K562 (cell line): ENCODE results near the gene DOCK7. TPM values are rescaled to one million over a fixed set of nuclear protein-coding genes. Genes with fewer than 3 reads are reported as not detected.

Source experiments
- BCL6 ChIP-seq: fragments of 250-450 bp; sonication (Bioruptor Pico); IDR thresholded peaks from 2 replicates; pipeline ENCODE4 v1.4.0; 2020
- BCOR ChIP-seq: fragments of 450-650 bp; IDR thresholded peaks from 2 replicates; pipeline ENCODE4 v1.6.1; 2016
- MTA3 ChIP-seq: fragments of 450-650 bp; formaldehyde crosslinking; IDR thresholded peaks from 2 replicates; pipeline ENCODE4 v1.6.1; 2017; ENCODE audit warnings: mild to moderate bottlenecking, borderline replicate concordance
- NFYB ChIP-seq: IDR thresholded peaks from 2 replicates; pipeline ENCODE4 v1.6.1; 2011; ENCODE audit warnings: mild to moderate bottlenecking, moderate library complexity; ENCODE audit not compliant: insufficient read length; ENCODE audit errors: extremely low read depth
- SLC30A9 ChIP-seq: fragments of 250-450 bp; sonication (Bioruptor Pico); IDR thresholded peaks from 2 replicates; pipeline ENCODE4 v1.8.0; 2022; ENCODE audit warnings: mild to moderate bottlenecking, moderate library complexity
- XRCC3 ChIP-seq: fragments of 450-650 bp; IDR thresholded peaks from 2 replicates; pipeline ENCODE4 v1.6.1; 2017; ENCODE audit warnings: mild to moderate bottlenecking, moderate library complexity
- ZFP36 ChIP-seq: fragments of 150-350 bp; IDR thresholded peaks from 2 replicates; pipeline ENCODE4 v1.6.1; 2018; ENCODE audit warnings: low read length, low read depth; ENCODE audit not compliant: partially characterized antibody
- ZNF644 ChIP-seq: fragments of 200-800 bp; sonication (Bioruptor generic); IDR thresholded peaks from 2 replicates; pipeline ENCODE4 v1.6.1; 2016; ENCODE audit warnings: low read depth, missing genetic modification characterization, missing compliant biosample characterization
- polyA plus RNA-seq, 8 experiments: library from polyadenylated mRNA; depleted of rRNA in 4 of 8; stranded (reverse) in 5 of 8; unstranded in 3 of 8; fragments of >200 nt; fragmentation: Nextera tagmentation in 2 of 8; fragmentation: Illumina TruSeq in 1 of 8; extraction: Ambion mirVana in 2 of 8; extraction: Trizol in 1 of 8; gene quantifications; 2 replicates each; pipeline versions ENCODE4 v1.2.1 to v1.2.3, GENCODE V29; 2011 to 2014; ENCODE audit warnings: inconsistent platforms in 1 of 8, missing spikeins in 1 of 8
- total RNA-seq, 7 experiments: library from RNA; depleted of rRNA in 6 of 7; stranded (reverse); fragments of >200 nt in 6 of 7; fragmentation: Illumina TruSeq in 2 of 7; extraction: Trizol in 2 of 7; gene quantifications; 2 replicates each; pipeline versions ENCODE4 v1.2.1 to v1.2.3, GENCODE V29; 2011 to 2021; ENCODE audit warnings: low replicate concordance in 1 of 7
- TF ChIP-seq, protein P1 (sequence below): fragments of 250-450 bp; sonication (Bioruptor Pico); IDR thresholded peaks from 2 replicates; pipeline ENCODE4 v1.4.0; 2020; ENCODE audit warnings: mild to moderate bottlenecking, moderate library complexity
- TF ChIP-seq, protein P2 (sequence below): fragments of 450-650 bp; formaldehyde crosslinking; IDR thresholded peaks from 2 replicates; pipeline ENCODE4 v1.4.0; 2020; ENCODE audit warnings: mild to moderate bottlenecking, moderate library complexity
- TF ChIP-seq, protein P3 (sequence below): IDR thresholded peaks from 2 replicates; pipeline ENCODE4 v1.6.1; 2016; ENCODE audit warnings: missing genetic modification characterization, missing compliant biosample characterization
- TF ChIP-seq, protein P4 (sequence below): fragments of 200-800 bp; sonication (Bioruptor generic); IDR thresholded peaks from 2 replicates; pipeline ENCODE4 v1.6.1; 2016; ENCODE audit warnings: missing genetic modification characterization, missing compliant biosample characterization

Gene DOCK7
- total and polyA plus RNA-seq, 9 of the 15 experiments (the other 6 are each of a cell fraction or from before 2014, with no cell fraction given) = 4.9 to 35.1 (median 12.6) TPM

DNA sequence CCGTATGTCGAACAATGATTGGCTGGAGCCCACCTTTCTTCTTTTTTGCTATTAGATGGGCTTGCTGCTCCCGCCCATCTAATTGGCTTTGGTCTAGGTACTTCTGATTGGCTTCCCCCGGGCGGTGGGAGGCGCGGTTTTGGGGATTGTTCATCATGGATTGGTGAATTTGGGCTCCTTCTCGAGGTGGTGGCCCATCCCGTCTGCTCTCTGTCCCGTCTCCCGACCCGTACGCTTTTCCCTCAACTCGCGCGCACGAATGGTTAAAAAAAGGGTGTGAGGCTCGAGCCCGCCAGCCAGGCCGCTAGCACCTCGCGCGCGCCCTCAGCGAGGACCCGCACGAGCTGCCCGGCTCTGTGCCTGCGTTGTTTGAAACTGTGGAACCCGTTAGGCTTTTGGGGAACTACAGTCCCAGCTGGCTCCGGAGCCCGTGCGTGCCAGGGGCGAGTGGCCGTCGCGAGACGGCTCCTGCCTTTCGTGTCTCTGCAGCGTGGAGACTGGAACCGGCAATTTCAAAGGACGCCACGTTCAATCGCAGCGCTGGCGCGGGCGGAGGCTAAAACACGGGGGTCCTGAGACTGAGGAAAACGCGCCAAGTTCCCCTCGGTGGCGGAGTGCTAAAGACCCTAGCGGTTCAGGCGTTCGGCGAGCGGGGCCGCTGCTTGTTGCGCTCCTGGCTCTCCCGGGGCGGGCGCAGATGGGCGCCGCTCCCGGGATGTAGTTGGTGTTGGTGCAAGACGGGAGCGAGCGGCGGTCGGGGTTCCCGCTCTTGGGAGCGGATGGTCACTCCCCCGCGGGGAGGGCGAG is 251.5 kb downstream of the DOCK7 start, which contains the start of gene USP1 (continued):
- TF ChIP-seq SLC30A9 (CRISPR knock-in tag) = no peak
- TF ChIP-seq BCOR = no peak
- TF ChIP-seq, protein P1, sequence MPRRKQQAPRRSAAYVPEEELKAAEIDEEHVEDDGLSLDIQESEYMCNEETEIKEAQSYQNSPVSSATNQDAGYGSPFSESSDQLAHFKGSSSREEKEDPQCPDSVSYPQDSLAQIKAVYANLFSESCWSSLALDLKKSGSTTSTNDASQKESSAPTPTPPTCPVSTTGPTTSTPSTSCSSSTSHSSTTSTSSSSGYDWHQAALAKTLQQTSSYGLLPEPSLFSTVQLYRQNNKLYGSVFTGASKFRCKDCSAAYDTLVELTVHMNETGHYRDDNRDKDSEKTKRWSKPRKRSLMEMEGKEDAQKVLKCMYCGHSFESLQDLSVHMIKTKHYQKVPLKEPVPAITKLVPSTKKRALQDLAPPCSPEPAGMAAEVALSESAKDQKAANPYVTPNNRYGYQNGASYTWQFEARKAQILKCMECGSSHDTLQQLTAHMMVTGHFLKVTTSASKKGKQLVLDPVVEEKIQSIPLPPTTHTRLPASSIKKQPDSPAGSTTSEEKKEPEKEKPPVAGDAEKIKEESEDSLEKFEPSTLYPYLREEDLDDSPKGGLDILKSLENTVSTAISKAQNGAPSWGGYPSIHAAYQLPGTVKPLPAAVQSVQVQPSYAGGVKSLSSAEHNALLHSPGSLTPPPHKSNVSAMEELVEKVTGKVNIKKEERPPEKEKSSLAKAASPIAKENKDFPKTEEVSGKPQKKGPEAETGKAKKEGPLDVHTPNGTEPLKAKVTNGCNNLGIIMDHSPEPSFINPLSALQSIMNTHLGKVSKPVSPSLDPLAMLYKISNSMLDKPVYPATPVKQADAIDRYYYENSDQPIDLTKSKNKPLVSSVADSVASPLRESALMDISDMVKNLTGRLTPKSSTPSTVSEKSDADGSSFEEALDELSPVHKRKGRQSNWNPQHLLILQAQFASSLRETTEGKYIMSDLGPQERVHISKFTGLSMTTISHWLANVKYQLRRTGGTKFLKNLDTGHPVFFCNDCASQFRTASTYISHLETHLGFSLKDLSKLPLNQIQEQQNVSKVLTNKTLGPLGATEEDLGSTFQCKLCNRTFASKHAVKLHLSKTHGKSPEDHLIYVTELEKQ (CRISPR knock-in tag) = no peak
- no peak for TF ChIP-seq BCL6 (CRISPR knock-in tag)
- no peak for TF ChIP-seq ZFP36
- TF ChIP-seq XRCC3 = no peak
- TF ChIP-seq, protein P2, sequence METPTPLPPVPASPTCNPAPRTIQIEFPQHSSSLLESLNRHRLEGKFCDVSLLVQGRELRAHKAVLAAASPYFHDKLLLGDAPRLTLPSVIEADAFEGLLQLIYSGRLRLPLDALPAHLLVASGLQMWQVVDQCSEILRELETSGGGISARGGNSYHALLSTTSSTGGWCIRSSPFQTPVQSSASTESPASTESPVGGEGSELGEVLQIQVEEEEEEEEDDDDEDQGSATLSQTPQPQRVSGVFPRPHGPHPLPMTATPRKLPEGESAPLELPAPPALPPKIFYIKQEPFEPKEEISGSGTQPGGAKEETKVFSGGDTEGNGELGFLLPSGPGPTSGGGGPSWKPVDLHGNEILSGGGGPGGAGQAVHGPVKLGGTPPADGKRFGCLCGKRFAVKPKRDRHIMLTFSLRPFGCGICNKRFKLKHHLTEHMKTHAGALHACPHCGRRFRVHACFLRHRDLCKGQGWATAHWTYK (CRISPR knock-in tag) = no peak
- TF ChIP-seq, protein P3, sequence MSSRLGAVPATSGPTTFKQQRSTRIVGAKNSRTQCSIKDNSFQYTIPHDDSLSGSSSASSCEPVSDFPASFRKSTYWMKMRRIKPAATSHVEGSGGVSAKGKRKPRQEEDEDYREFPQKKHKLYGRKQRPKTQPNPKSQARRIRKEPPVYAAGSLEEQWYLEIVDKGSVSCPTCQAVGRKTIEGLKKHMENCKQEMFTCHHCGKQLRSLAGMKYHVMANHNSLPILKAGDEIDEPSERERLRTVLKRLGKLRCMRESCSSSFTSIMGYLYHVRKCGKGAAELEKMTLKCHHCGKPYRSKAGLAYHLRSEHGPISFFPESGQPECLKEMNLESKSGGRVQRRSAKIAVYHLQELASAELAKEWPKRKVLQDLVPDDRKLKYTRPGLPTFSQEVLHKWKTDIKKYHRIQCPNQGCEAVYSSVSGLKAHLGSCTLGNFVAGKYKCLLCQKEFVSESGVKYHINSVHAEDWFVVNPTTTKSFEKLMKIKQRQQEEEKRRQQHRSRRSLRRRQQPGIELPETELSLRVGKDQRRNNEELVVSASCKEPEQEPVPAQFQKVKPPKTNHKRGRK (tag) = no peak
- TF ChIP-seq MTA3 = peak; percentile 92
- TF ChIP-seq NFYB = peak; percentile 82
- 0 out of 2 replicates have a peak, but pooled peaks have one; percentile 33 for TF ChIP-seq ZNF644
- TF ChIP-seq, protein P4, sequence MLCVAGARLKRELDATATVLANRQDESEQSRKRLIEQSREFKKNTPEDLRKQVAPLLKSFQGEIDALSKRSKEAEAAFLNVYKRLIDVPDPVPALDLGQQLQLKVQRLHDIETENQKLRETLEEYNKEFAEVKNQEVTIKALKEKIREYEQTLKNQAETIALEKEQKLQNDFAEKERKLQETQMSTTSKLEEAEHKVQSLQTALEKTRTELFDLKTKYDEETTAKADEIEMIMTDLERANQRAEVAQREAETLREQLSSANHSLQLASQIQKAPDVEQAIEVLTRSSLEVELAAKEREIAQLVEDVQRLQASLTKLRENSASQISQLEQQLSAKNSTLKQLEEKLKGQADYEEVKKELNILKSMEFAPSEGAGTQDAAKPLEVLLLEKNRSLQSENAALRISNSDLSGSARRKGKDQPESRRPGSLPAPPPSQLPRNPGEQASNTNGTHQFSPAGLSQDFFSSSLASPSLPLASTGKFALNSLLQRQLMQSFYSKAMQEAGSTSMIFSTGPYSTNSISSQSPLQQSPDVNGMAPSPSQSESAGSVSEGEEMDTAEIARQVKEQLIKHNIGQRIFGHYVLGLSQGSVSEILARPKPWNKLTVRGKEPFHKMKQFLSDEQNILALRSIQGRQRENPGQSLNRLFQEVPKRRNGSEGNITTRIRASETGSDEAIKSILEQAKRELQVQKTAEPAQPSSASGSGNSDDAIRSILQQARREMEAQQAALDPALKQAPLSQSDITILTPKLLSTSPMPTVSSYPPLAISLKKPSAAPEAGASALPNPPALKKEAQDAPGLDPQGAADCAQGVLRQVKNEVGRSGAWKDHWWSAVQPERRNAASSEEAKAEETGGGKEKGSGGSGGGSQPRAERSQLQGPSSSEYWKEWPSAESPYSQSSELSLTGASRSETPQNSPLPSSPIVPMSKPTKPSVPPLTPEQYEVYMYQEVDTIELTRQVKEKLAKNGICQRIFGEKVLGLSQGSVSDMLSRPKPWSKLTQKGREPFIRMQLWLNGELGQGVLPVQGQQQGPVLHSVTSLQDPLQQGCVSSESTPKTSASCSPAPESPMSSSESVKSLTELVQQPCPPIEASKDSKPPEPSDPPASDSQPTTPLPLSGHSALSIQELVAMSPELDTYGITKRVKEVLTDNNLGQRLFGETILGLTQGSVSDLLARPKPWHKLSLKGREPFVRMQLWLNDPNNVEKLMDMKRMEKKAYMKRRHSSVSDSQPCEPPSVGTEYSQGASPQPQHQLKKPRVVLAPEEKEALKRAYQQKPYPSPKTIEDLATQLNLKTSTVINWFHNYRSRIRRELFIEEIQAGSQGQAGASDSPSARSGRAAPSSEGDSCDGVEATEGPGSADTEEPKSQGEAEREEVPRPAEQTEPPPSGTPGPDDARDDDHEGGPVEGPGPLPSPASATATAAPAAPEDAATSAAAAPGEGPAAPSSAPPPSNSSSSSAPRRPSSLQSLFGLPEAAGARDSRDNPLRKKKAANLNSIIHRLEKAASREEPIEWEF (CRISPR knock-in tag) = 0 out of 2 replicates have a peak, but pooled peaks have one; percentile 64
